HEK293 (cell line): ENCODE data around the gene SELENOW.

ENCODE experiments used
- HOXA7 ChIP-seq: sonication (generic); formaldehyde crosslinking; IDR thresholded peaks from 2 replicates; pipeline ENCODE4 v1.8.1; 2022; ENCODE audit warnings: missing genetic modification reagents, borderline replicate concordance
- KLF16 ChIP-seq: fragments of 450-650 bp; formaldehyde crosslinking; IDR thresholded peaks from 2 replicates; pipeline ENCODE4 v1.5.1; 2017; ENCODE audit warnings: missing biosample characterization, missing genetic modification characterization
- KLF8 ChIP-seq: fragments of 450-650 bp; formaldehyde crosslinking; IDR thresholded peaks from 2 replicates; pipeline ENCODE4 v1.5.1; 2016; ENCODE audit warnings: missing biosample characterization, missing genetic modification characterization
- KLF9 ChIP-seq: fragments of 450-650 bp; formaldehyde crosslinking; IDR thresholded peaks from 2 replicates; pipeline ENCODE4 v1.5.1; 2016; ENCODE audit warnings: missing biosample characterization, missing genetic modification characterization, low read depth
- MEIS1 ChIP-seq: sonication (generic); formaldehyde crosslinking; IDR thresholded peaks from 2 replicates; pipeline ENCODE4 v1.8.1; 2022; ENCODE audit warnings: missing genetic modification reagents, mild to moderate bottlenecking, borderline replicate concordance
- REPIN1 ChIP-seq: fragments of 450-650 bp; formaldehyde crosslinking; IDR thresholded peaks from 2 replicates; pipeline ENCODE4 v1.5.1; 2017; ENCODE audit warnings: missing biosample characterization, missing genetic modification characterization, low read depth
- WT1 ChIP-seq: fragments of 450-650 bp; formaldehyde crosslinking; IDR thresholded peaks from 2 replicates; pipeline ENCODE4 v1.5.1; 2016; ENCODE audit warnings: missing biosample characterization, missing genetic modification characterization
- ZBTB17 ChIP-seq: fragments of 450-650 bp; formaldehyde crosslinking; IDR thresholded peaks from 2 replicates; pipeline ENCODE4 v1.5.1; 2016; ENCODE audit warnings: missing biosample characterization, missing genetic modification characterization
- ZBTB6 ChIP-seq: fragments of 450-650 bp; formaldehyde crosslinking; IDR thresholded peaks from 2 replicates; pipeline ENCODE4 v1.5.1; 2017; ENCODE audit warnings: missing biosample characterization, missing genetic modification characterization
- ZEB2 ChIP-seq: fragments of 450-650 bp; formaldehyde crosslinking; IDR thresholded peaks from 2 replicates; pipeline ENCODE4 v1.5.1; 2016; ENCODE audit warnings: missing biosample characterization, missing genetic modification characterization
- ZNF16 ChIP-seq: fragments of 450-650 bp; formaldehyde crosslinking; IDR thresholded peaks from 2 replicates; pipeline ENCODE4 v1.5.1; 2016; ENCODE audit warnings: low read depth, missing biosample characterization, missing genetic modification characterization
- ZNF174 ChIP-seq: fragments of 450-650 bp; formaldehyde crosslinking; IDR thresholded peaks from 2 replicates; pipeline ENCODE4 v1.5.0; 2017; ENCODE audit warnings: missing biosample characterization, mild to moderate bottlenecking, missing genetic modification characterization
- ZNF221 ChIP-seq: fragments of 450-650 bp; formaldehyde crosslinking; IDR thresholded peaks from 2 replicates; pipeline ENCODE4 v1.5.1; 2017; ENCODE audit warnings: missing biosample characterization, missing genetic modification characterization, borderline replicate concordance
- ZNF302 ChIP-seq: fragments of 450-650 bp; formaldehyde crosslinking; IDR thresholded peaks from 2 replicates; pipeline ENCODE4 v1.5.1; 2016; ENCODE audit warnings: missing biosample characterization, missing genetic modification characterization, low read depth
- ZNF423 ChIP-seq: fragments of 450-650 bp; formaldehyde crosslinking; IDR thresholded peaks from 2 replicates; pipeline ENCODE4 v1.5.1; 2016; ENCODE audit warnings: missing biosample characterization, missing genetic modification characterization
- ZNF510 ChIP-seq: fragments of 450-650 bp; formaldehyde crosslinking; IDR thresholded peaks from 2 replicates; pipeline ENCODE4 v1.5.1; 2018; ENCODE audit warnings: mild to moderate bottlenecking, missing genetic modification characterization, missing biosample characterization; ENCODE audit not compliant: insufficient replicate concordance
- ZNF521 ChIP-seq: fragments of 450-650 bp; formaldehyde crosslinking; IDR thresholded peaks from 2 replicates; pipeline ENCODE4 v1.5.1; 2017; ENCODE audit warnings: missing biosample characterization, mild to moderate bottlenecking, missing genetic modification characterization
- ZNF548 ChIP-seq: fragments of 450-650 bp; formaldehyde crosslinking; IDR thresholded peaks from 2 replicates; pipeline ENCODE4 v1.5.1; 2016; ENCODE audit warnings: missing biosample characterization, missing genetic modification characterization
- ZNF560 ChIP-seq: fragments of 450-650 bp; formaldehyde crosslinking; IDR thresholded peaks from 2 replicates; pipeline ENCODE4 v1.5.1; 2017; ENCODE audit warnings: missing biosample characterization, missing genetic modification characterization, borderline replicate concordance
- ZNF585B ChIP-seq: fragments of 450-650 bp; formaldehyde crosslinking; IDR thresholded peaks from 2 replicates; pipeline ENCODE4 v1.5.1; 2016; ENCODE audit warnings: missing biosample characterization, missing genetic modification characterization
- ZNF623 ChIP-seq: fragments of 450-650 bp; formaldehyde crosslinking; IDR thresholded peaks from 2 replicates; pipeline ENCODE4 v1.5.1; 2016; ENCODE audit warnings: missing biosample characterization, missing genetic modification characterization
- ZNF624 ChIP-seq: fragments of 450-650 bp; formaldehyde crosslinking; IDR thresholded peaks from 2 replicates; pipeline ENCODE4 v1.5.1; 2017; ENCODE audit warnings: missing biosample characterization, missing genetic modification characterization
- ZNF626 ChIP-seq: fragments of 450-650 bp; sonication (Bioruptor Pico); formaldehyde crosslinking; IDR thresholded peaks from 2 replicates; pipeline ENCODE4 v1.5.1; 2018; ENCODE audit warnings: missing biosample characterization, missing genetic modification characterization, inconsistent platforms
- ZNF639 ChIP-seq: fragments of 450-650 bp; formaldehyde crosslinking; IDR thresholded peaks from 2 replicates; pipeline ENCODE4 v1.5.1; 2016; ENCODE audit warnings: missing biosample characterization, missing genetic modification characterization
- ZNF776 ChIP-seq: fragments of 450-650 bp; formaldehyde crosslinking; IDR thresholded peaks from 2 replicates; pipeline ENCODE4 v1.5.0; 2017; ENCODE audit warnings: missing biosample characterization, missing genetic modification characterization, borderline replicate concordance
- ZNF777 ChIP-seq: fragments of 450-650 bp; formaldehyde crosslinking; IDR thresholded peaks from 2 replicates; pipeline ENCODE4 v1.5.1; 2017; ENCODE audit warnings: missing biosample characterization, missing genetic modification characterization, borderline replicate concordance
- ZNF785 ChIP-seq: fragments of 450-650 bp; formaldehyde crosslinking; IDR thresholded peaks from 2 replicates; pipeline ENCODE4 v1.5.1; 2016; ENCODE audit warnings: missing biosample characterization, missing genetic modification characterization
- ZNF792 ChIP-seq: fragments of 450-650 bp; formaldehyde crosslinking; IDR thresholded peaks from 2 replicates; pipeline ENCODE4 v1.5.1; 2016; ENCODE audit warnings: missing biosample characterization, missing genetic modification characterization
- ZNF843 ChIP-seq: fragments of 450-650 bp; formaldehyde crosslinking; IDR thresholded peaks from 2 replicates; pipeline ENCODE4 v1.5.1; 2016; ENCODE audit warnings: missing biosample characterization, missing genetic modification characterization
- TF ChIP-seq, protein P1 (sequence below): fragments of 450-650 bp; formaldehyde crosslinking; IDR thresholded peaks from 2 replicates; pipeline ENCODE4; 2016; ENCODE audit warnings: missing biosample characterization, missing genetic modification characterization
- TF ChIP-seq, protein P2 (sequence below): fragments of 450-650 bp; formaldehyde crosslinking; IDR thresholded peaks from 2 replicates; pipeline ENCODE4 v1.5.1; 2016; ENCODE audit warnings: missing biosample characterization, missing genetic modification characterization, borderline replicate concordance

Gene SELENOW

GRCh38 chr19:47745010-47745901, 33.2 kb upstream of the SELENOW start, which contains the start of gene NOP53 (continued):
- no peak for TF ChIP-seq ZNF521 (tag by site-specific recombination)
- no peak for TF ChIP-seq ZNF221 (tag by site-specific recombination)
- TF ChIP-seq, protein P1, sequence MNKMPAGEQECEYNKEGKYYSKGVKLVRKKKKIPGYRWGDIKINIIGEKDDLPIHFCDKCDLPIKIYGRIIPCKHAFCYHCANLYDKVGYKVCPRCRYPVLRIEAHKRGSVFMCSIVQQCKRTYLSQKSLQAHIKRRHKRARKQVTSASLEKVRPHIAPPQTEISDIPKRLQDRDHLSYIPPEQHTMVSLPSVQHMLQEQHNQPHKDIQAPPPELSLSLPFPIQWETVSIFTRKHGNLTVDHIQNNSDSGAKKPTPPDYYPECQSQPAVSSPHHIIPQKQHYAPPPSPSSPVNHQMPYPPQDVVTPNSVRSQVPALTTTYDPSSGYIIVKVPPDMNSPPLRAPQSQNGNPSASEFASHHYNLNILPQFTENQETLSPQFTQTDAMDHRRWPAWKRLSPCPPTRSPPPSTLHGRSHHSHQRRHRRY = no peak
- TF ChIP-seq ZNF777 = peak; percentile 15; the same call in 1 of the 2 replicates
- no peak for TF ChIP-seq ZNF785 (tag by site-specific recombination)
- TF ChIP-seq KLF16 = peak; percentile 50
- no peak for TF ChIP-seq ZBTB6
- no peak for TF ChIP-seq ZNF423 (tag by site-specific recombination)
- TF ChIP-seq ZNF639 = peak; percentile 54; the same call in 1 of the 2 replicates
- no peak for TF ChIP-seq ZNF585B (tag by site-specific recombination)
- TF ChIP-seq HOXA7 = no peak
- no peak for TF ChIP-seq ZNF626 (tag by site-specific recombination)
- TF ChIP-seq ZNF624 (tag by site-specific recombination) = no peak
- no peak for TF ChIP-seq MEIS1 (CRISPR knock-in tag)
- no peak for TF ChIP-seq WT1 (tag by site-specific recombination)
- TF ChIP-seq ZNF560 (tag by site-specific recombination) = no peak
- no peak for TF ChIP-seq KLF9 (tag by site-specific recombination)
- no peak for TF ChIP-seq ZNF776 (tag by site-specific recombination)
- TF ChIP-seq ZNF843 (tag by site-specific recombination) = peak; percentile 52; the same call in 1 of the 2 replicates
- no peak for TF ChIP-seq ZNF510 (tag by site-specific recombination)
- TF ChIP-seq ZBTB17 (tag by site-specific recombination) = peak; percentile 76
- no peak for TF ChIP-seq ZNF792 (tag by site-specific recombination)
- TF ChIP-seq ZNF302 (tag by site-specific recombination) = no peak
- TF ChIP-seq ZNF623 (tag by site-specific recombination) = no peak
- TF ChIP-seq, protein P2, sequence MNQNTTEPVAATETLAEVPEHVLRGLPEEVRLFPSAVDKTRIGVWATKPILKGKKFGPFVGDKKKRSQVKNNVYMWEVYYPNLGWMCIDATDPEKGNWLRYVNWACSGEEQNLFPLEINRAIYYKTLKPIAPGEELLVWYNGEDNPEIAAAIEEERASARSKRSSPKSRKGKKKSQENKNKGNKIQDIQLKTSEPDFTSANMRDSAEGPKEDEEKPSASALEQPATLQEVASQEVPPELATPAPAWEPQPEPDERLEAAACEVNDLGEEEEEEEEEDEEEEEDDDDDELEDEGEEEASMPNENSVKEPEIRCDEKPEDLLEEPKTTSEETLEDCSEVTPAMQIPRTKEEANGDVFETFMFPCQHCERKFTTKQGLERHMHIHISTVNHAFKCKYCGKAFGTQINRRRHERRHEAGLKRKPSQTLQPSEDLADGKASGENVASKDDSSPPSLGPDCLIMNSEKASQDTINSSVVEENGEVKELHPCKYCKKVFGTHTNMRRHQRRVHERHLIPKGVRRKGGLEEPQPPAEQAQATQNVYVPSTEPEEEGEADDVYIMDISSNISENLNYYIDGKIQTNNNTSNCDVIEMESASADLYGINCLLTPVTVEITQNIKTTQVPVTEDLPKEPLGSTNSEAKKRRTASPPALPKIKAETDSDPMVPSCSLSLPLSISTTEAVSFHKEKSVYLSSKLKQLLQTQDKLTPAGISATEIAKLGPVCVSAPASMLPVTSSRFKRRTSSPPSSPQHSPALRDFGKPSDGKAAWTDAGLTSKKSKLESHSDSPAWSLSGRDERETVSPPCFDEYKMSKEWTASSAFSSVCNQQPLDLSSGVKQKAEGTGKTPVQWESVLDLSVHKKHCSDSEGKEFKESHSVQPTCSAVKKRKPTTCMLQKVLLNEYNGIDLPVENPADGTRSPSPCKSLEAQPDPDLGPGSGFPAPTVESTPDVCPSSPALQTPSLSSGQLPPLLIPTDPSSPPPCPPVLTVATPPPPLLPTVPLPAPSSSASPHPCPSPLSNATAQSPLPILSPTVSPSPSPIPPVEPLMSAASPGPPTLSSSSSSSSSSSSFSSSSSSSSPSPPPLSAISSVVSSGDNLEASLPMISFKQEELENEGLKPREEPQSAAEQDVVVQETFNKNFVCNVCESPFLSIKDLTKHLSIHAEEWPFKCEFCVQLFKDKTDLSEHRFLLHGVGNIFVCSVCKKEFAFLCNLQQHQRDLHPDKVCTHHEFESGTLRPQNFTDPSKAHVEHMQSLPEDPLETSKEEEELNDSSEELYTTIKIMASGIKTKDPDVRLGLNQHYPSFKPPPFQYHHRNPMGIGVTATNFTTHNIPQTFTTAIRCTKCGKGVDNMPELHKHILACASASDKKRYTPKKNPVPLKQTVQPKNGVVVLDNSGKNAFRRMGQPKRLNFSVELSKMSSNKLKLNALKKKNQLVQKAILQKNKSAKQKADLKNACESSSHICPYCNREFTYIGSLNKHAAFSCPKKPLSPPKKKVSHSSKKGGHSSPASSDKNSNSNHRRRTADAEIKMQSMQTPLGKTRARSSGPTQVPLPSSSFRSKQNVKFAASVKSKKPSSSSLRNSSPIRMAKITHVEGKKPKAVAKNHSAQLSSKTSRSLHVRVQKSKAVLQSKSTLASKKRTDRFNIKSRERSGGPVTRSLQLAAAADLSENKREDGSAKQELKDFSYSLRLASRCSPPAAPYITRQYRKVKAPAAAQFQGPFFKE (tag by site-specific recombination) = no peak
- TF ChIP-seq ZNF548 (tag by site-specific recombination) = no peak
- TF ChIP-seq ZEB2 (tag by site-specific recombination) = 0 out of 2 replicates have a peak, but pooled peaks have one; percentile 19
- no peak for TF ChIP-seq ZNF16 (tag by site-specific recombination)
- TF ChIP-seq REPIN1 (tag by site-specific recombination) = no peak
- no peak for TF ChIP-seq ZNF174 (tag by site-specific recombination)
- peak; percentile 72; the same call in 1 of the 2 replicates for TF ChIP-seq KLF8 (tag by site-specific recombination)
